Retinal pigment epithelial cell (primary cell): ENCODE results near the gene ACHE.

Experiments used
- DNase-seq: peaks from one replicate; pipeline ENCODE4 v3.0.0-alpha.2; 2010; ENCODE audit warnings: low read depth
- H3K4me3 ChIP-seq: 2 replicates; pipeline ENCODE4 v1.5.1; 2011; ENCODE audit warnings: mild to moderate bottlenecking, low read length, control low read depth, moderate library complexity
- CTCF ChIP-seq: conservative IDR thresholded peaks from 2 replicates; pipeline ENCODE4 v1.5.1; 2011; ENCODE audit warnings: low read depth, low read length, control low read depth, inconsistent platforms

ACHE gene

GRCh38 chr7:100894860-100895700 is 608 bp downstream of the ACHE start:
- DNase-seq = no peak
- TF ChIP-seq CTCF = peak; percentile 77
- H3K4me3 ChIP-seq = peak overlapping the region; percentile 40

DNA sequence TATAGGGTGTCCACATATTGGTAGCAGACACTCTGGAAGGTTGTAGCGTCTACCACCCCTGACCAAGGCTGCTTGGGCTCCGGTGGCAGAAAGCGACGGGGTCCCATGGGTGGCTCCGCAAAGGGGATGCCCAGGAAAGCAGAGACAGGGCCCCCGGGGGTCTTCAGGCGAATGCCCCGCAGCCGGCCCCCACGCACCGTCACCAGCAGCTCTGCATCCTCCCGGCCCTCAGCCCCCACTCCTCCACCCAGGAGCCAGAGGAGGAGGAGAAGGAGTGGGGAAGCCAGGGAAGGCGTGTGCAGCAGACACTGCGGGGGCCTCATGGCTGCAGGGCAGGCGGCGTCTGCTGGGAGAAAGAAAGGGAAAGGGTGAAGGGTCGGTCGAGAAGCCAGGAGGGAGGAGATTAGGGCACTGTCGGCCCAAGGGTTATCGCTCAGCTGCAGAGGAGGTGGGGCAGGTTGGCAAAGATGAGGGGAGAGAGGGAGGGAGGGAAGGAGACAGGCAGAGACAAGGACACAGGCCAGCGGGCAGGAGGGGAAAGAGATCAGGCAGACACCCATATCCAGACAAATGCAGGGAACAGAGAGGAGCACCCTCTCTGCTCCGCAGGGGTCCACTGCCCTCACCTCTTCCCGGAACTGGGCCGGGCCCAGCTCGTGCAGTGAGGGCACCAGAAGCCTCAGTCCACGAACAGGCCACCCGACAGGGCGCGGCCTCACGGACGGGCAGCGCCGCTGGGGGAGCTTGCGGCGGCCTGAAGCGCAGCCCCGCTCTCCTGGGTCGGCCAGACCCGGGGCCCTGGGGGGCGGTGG is 1.6 kb downstream of the ACHE start:
- H3K4me3 ChIP-seq = no peak overlapping the region
- no peak for TF ChIP-seq CTCF
- no peak for DNase-seq

DNA sequence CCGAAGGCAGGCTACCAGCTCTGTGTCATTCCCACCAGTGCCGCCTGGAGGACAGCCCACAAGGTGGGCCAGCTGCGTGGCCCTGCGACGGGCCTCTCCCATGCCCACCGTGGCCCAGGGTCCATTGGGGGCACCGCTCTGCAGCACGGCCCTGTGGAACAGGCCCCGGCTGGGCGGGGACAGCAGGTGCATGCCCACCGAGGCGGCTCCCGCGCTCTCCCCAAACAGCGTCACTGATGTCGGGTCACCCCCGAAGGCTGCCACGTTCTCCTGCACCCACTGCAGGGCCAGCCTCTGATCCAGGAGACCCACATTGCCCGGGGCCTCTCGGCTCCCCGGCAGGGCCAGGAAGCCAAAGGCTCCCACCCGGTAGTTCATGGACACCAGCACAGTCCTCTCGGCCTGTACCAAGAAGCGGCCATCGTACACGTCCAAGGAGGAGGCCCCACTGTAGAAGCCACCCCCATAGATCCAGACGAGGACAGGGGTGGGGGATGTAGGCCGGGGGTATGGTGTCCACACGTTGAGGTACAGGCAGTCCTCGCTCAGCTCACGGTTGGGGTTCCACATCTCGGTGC is 2.3 kb downstream of the ACHE start:
- no peak for TF ChIP-seq CTCF

GRCh38 chr7:100892364-100893317 is 3.0 kb downstream of the ACHE start:
- DNase-seq = no peak
- TF ChIP-seq CTCF = no peak
- H3K4me3 ChIP-seq = no peak overlapping the region

More for the DNA sequence above, 2.3 kb downstream of the ACHE start:
- H3K4me3 ChIP-seq = no peak overlapping the region
- no peak for DNase-seq

GRCh38 chr7:100891568-100892247 is 4.0 kb downstream of the ACHE start:
- no peak for TF ChIP-seq CTCF
- no peak for DNase-seq
- H3K4me3 ChIP-seq = no peak overlapping the region
